Small intestine (tissue), 7 donors: ENCODE results near the gene IRS1. TPM values are rescaled to one million over a fixed set of nuclear protein-coding genes. Genes with fewer than 3 reads are reported as not detected.

ENCODE experiments used
- DNase-seq, 2 donors: peaks; one replicate each; pipeline versions ENCODE4 v3.0.0 to v3.0.0-alpha.2; 2013
- FAIRE-seq: peaks from 2 replicates; lab custom pipeline; 2012; peaks lifted over from hg19 to GRCh38; lab: Jason Lieb, UNC
- H3K27ac ChIP-seq, 3 donors: one replicate each; pipeline ENCODE4 v1.5.1; 2013; ENCODE audit warnings: low read length in 2 of 3, mild to moderate bottlenecking in 2 of 3, control low read depth in 1 of 3, inconsistent platforms in 1 of 3, low read depth in 1 of 3, moderate library complexity in 1 of 3
- H3K27me3 ChIP-seq, 3 donors: one replicate each; pipeline ENCODE4 v1.6.1; 2013; ENCODE audit warnings: low read length in 3 of 3, inconsistent platforms in 1 of 3; ENCODE audit not compliant: control insufficient read depth in 3 of 3, insufficient read depth in 3 of 3
- H3K36me3 ChIP-seq, 3 donors: one replicate each; pipeline ENCODE4 v1.6.1; 2013; ENCODE audit warnings: low read length in 3 of 3, inconsistent platforms in 1 of 3, low read depth in 1 of 3, mild to moderate bottlenecking in 1 of 3, moderate library complexity in 1 of 3; ENCODE audit not compliant: control insufficient read depth in 3 of 3, insufficient read depth in 2 of 3
- H3K4me1 ChIP-seq, 3 donors: one replicate each; pipeline ENCODE4 v1.6.1; 2013; ENCODE audit warnings: low read length in 2 of 3, inconsistent platforms in 1 of 3, low read depth in 1 of 3, mild to moderate bottlenecking in 1 of 3, moderate library complexity in 1 of 3; ENCODE audit not compliant: control insufficient read depth in 3 of 3, insufficient read depth in 2 of 3
- H3K4me3 ChIP-seq, 3 donors: one replicate each; pipeline ENCODE4 v1.5.1; 2013; ENCODE audit warnings: low read length in 3 of 3, control low read depth in 1 of 3, inconsistent platforms in 1 of 3, low read depth in 1 of 3, mild to moderate bottlenecking in 1 of 3, moderate library complexity in 1 of 3
- H3K9me3 ChIP-seq, 2 donors: one replicate each; pipeline ENCODE4 v1.6.1; 2013; ENCODE audit warnings: low read depth in 1 of 2, low read length in 1 of 2; ENCODE audit not compliant: control insufficient read depth in 2 of 2, insufficient read depth in 1 of 2
- WGBS, 3 donors: extraction: QIAGEN DNeasy Blood & Tissue Kit; methylation state at CpG; one replicate each; pipeline ENCODE4 v1.1.7; 2013; 5-methylcytosine and 5-hydroxymethylcytosine counted together
- polyA plus RNA-seq, 4 donors: library from polyadenylated mRNA; stranded (reverse) in 3 of 4; unstranded in 1 of 4; fragments of 200-250 nt in 3 of 4; fragments of 120-200 nt in 1 of 4; gene quantifications; one replicate each; pipeline versions ENCODE4 v1.2.1 to v1.2.3, GENCODE V29; 2013
- donor health status: healthy with polysubstance abuse.
- donor health status: control.
- donor health status: control.
- donor health status: Bipolar disorder and iron deficiency.
- donor health status: healthy.

IRS1 gene
- polyA plus RNA-seq, 4 donors, result 1.6 to 23.1 (median 5.2) TPM

DNA sequence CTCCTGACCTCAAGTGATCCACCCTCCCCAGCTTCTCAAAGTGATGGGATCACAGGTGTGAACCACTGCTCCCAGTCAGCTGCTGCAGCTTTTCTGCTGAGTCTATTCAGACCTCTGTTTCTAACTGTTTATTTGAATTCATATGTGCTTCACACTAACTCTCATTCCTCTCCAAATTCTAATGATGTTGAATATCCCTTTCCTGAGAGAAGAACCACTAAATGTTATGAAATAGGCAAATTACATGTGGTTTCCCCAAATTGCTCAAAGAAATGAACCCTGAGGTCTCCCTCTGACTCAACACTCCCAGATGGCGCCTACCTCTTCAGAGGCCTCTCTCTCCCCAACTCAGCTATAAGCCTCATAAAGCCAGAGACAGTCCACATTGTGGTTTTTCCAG lies 98.6 kb downstream of the IRS1 start:
- H3K4me3 ChIP-seq, result no peak overlapping the region
- H3K27ac ChIP-seq, result no peak overlapping the region
- no peaks in the 10 kb centered on the region for H3K27me3 ChIP-seq
- WGBS, 3 donors, result 70 to 88% (median 73%) methylated on average over 1 of the region's 1 CpG
- DNase-seq (no peak), FAIRE-seq (no peak)
- H3K4me1 ChIP-seq, result peaks cover 0 to 3% (median 0%) of the 10 kb centered on the region in 3 donors
- H3K36me3 ChIP-seq, result no peaks in the 10 kb centered on the region
- no peaks in the 10 kb centered on the region for H3K9me3 ChIP-seq

DNA sequence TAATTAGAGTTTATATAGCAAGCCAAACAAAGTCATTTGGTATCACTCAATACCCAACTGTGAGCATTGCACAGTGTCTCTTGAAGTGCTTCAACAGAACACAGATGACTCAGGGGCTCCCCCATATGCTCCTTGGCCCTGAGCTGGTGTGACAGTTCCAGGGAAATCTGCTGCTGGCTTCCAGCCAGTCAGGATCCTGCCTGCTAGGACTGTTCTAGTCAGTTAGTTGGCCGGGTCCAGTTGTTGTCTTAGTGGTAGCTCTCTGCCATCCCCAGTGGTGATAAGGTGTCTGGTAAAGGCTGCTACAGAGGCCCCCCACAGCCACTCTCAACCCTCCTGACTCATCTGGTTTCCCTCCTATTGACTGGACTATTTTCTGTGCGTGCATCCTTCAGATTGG lies 100.3 kb downstream of the IRS1 start:
- WGBS, 3 donors, result 64 to 71% (median 70%) methylated on average over 2 of the region's 2 CpGs
- H3K27ac ChIP-seq, result no peak overlapping the region
- H3K4me1 ChIP-seq, result peaks cover 0 to 8% (median 3%) of the 10 kb centered on the region in 3 donors
- no peaks in the 10 kb centered on the region for H3K36me3 ChIP-seq
- no peak overlapping the region for H3K4me3 ChIP-seq
- H3K9me3 ChIP-seq, result no peaks in the 10 kb centered on the region
- DNase-seq (no peak), FAIRE-seq (no peak)
- no peaks in the 10 kb centered on the region for H3K27me3 ChIP-seq

DNA sequence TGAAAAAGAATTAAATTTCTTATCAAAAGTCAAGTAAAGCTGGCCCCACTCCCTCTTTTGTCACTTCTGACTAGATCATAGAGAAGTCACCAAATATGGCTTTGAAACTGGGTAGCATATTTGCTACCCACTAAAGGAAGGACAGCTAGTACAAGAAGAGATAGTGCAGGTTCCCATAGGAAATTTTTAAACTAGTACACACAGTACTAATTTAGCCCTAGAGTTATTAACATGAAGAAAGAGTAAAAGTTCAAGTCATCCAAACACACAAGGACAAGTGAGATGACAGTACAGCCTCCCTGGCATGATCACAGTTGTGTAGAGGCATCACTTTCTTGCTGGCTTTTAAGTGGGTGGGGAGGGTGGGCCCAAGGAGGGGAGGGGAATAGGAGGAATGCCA lies 100.9 kb downstream of the IRS1 start:
- no peak overlapping the region for H3K4me3 ChIP-seq
- no peaks in the 10 kb centered on the region for H3K36me3 ChIP-seq
- no peaks in the 10 kb centered on the region for H3K9me3 ChIP-seq
- H3K27me3 ChIP-seq, result no peaks in the 10 kb centered on the region
- H3K27ac ChIP-seq, result no peak overlapping the region
- DNase-seq, result no peak
- FAIRE-seq, result no peak
- H3K4me1 ChIP-seq, result peaks cover 2 to 9% (median 3%) of the 10 kb centered on the region in 3 donors

DNA sequence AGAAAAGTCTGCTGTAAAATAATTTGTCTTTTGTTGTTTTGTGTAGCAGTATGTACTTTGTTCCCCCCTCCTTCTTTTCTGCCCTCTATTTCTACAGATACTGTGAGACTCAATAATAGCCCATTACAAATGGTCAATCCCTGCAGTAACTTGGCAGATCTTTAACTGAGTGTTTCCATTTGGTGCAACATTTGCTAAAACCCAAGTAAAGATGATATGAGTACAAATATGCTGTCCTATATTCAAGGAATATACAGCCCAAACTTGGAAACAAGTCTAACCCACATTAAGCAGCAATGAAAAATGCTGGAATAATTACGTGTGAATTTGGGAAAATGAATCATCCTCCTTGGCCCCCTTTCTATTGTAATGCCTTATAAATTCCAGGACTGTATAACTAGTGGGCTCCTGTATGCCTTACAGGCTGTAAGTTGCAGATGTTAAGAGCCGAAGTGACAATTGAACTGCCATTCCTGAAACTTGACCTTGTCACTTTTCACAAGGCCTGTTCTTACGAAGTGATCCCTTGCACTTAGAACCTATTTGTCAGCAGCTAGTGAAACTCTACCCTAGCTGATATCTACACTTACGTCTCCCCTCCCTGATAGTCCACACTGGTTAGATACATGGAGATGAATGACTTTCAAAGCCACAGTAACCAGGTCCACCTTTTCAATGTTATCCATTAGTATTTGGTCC lies 104.9 kb downstream of the IRS1 start:
- Histone ChIP-seq H3K4me3 (no peak overlapping the region), H3K27ac (peak overlapping the region in 1 of 3 donors; percentile 23), H3K27me3 (no peaks in the 10 kb centered on the region), H3K4me1 (peaks cover 2 to 9% (median 6%) of the 10 kb centered on the region in 3 donors), H3K36me3 (no peaks in the 10 kb centered on the region), H3K9me3 (no peaks in the 10 kb centered on the region)
- no peak for FAIRE-seq
- peak; percentile 38 to 62 for DNase-seq
- 20 to 72% (median 49%) methylated on average over 4 of the region's 4 CpGs for WGBS, 3 donors

DNA sequence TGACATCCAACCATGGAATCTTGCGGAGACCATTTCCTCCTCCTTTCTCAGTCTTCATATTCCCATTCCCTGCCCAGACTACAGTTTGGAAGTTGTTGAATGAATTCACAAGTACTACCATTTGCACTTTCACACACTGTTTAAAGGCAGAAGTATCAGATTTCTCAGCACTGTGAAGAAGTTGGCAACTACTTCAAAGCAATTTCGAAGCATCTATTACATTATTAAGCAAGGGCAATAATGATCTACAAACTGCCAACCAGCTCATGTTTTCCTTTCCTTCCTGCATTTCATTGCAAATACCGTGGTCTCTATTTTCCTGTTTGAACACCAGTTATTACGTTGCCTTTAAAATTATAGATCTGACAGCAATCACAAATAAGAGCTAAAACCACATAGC lies 105.5 kb downstream of the IRS1 start:
- H3K27ac ChIP-seq, result peak overlapping the region in 1 of 3 donors; percentile 23
- H3K27me3 ChIP-seq, result no peaks in the 10 kb centered on the region
- 19 to 30% (median 23%) methylated on average over 4 of the region's 4 CpGs for WGBS, 3 donors
- H3K9me3 ChIP-seq, result no peaks in the 10 kb centered on the region
- FAIRE-seq (no peak), DNase-seq (peak in 1 of 2 donors; percentile 20)
- H3K4me3 ChIP-seq, result no peak overlapping the region
- H3K4me1 ChIP-seq, result peaks cover 2 to 9% (median 3%) of the 10 kb centered on the region in 3 donors
- H3K36me3 ChIP-seq, result no peaks in the 10 kb centered on the region

DNA sequence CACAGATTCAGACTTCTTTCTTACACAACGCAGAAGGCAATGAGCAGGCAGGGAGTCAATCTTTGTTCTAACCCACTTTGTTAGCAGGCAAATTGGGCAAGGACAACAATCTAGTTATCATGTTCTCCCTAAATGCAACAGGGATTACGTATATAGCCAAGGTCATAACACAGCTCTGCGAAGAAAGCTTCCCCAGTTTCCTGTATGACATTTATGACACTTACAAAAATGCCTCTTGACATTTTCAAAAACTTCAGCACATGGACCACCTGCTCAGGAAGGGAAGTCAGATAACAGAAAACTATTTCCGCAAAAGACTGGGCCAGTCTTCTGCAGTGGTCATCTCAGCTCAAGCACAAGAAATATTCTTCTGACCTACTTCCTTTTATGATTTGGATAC lies 106.1 kb downstream of the IRS1 start:
- no peak for DNase-seq
- 37 to 47% (median 41%) methylated on average over 4 of the region's 4 CpGs for WGBS, 3 donors
- FAIRE-seq, result no peak

DNA sequence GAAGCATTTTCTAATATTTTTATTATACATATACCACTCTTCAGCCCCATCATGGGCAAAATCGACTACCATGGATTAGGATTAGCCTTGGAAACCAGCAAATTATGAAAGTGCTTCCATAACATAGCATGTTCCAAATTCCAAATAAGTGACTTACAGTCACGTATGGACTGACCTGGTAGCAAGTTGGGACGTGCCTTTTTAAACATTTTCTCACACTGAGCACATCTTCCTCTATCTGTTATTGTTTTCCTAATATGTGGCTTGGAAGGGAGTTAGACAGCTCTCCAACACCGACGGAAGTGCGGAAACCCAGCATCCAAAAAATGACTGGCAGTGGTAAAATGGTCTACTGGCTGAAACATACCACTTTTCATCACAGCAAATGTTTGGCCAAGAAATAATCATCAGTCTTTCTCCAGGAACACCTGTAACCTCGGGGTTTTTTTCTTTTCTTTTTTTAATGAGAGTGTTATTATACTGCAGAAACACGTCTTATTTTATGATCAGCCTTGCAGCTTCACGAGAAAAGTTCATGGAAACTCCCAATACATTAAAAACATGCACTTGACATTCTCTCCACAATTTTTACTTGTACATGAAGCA lies 107.0 kb downstream of the IRS1 start:
- peaks cover 2 to 9% (median 3%) of the 10 kb centered on the region in 3 donors for H3K4me1 ChIP-seq
- no peaks in the 10 kb centered on the region for H3K27me3 ChIP-seq
- FAIRE-seq (no peak), DNase-seq (no peak)
- no peaks in the 10 kb centered on the region for H3K36me3 ChIP-seq
- H3K9me3 ChIP-seq, result no peaks in the 10 kb centered on the region
- H3K4me3 ChIP-seq, result no peak overlapping the region
- 84 to 90% (median 87%) methylated on average over 9 of the region's 9 CpGs for WGBS, 3 donors
- no peak overlapping the region for H3K27ac ChIP-seq

More for the DNA sequence above, 106.1 kb downstream of the IRS1 start:
- H3K4me3 ChIP-seq, result no peak overlapping the region
- H3K4me1 ChIP-seq, result peaks cover 2 to 9% (median 3%) of the 10 kb centered on the region in 3 donors
- H3K36me3 ChIP-seq, result no peaks in the 10 kb centered on the region
- no peaks in the 10 kb centered on the region for H3K9me3 ChIP-seq
- no peak overlapping the region for H3K27ac ChIP-seq
- no peaks in the 10 kb centered on the region for H3K27me3 ChIP-seq

DNA sequence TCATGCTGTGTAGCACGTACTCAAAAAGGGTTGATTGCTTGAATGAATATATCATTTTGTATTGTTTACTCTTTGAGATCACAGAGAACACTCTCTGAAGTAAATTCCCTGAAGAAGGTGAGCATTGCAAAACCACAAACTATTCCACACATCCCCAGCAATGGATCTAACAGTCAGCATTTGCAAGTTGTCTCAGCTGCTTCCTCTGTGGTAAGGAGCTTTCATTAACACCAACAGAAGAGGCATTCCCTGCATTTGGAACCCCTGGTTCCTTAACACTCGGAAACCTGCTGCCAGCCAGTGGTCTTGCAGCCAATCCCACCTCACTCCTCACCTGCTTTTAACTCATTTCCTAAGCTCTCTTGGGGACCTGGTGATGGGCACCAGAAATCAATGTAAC lies 108.4 kb downstream of the IRS1 start:
- 71 to 98% (median 75%) methylated on average over 2 of the region's 2 CpGs for WGBS, 3 donors
- Histone ChIP-seq H3K4me3 (no peak overlapping the region), H3K27me3 (no peaks in the 10 kb centered on the region), H3K36me3 (no peaks in the 10 kb centered on the region), H3K9me3 (no peaks in the 10 kb centered on the region), H3K27ac (no peak overlapping the region), H3K4me1 (peaks cover 2 to 9% (median 3%) of the 10 kb centered on the region in 3 donors)
- DNase-seq (no peak), FAIRE-seq (no peak)
